Suprapubic skin (tissue), 4 donors: ENCODE results near the gene MDGA2. TPM values are rescaled to one million over a fixed set of nuclear protein-coding genes. Genes with fewer than 3 reads are reported as not detected.

Experiments
- DNase-seq, 2 donors: peaks; one replicate each; pipeline ENCODE4 v3.0.0-alpha.2; 2019; ENCODE audit warnings: low spot score in 2 of 2
- H3K27ac ChIP-seq: fragments of 200-600 bp; sonication (generic); one replicate; pipeline ENCODE4 v1.5.1; 2019
- H3K27me3 ChIP-seq: fragments of 200-600 bp; sonication (generic); one replicate; pipeline ENCODE4 v1.5.1; 2019
- H3K36me3 ChIP-seq: fragments of 200-600 bp; sonication (generic); one replicate; pipeline ENCODE4 v1.5.1; 2019
- H3K4me1 ChIP-seq: fragments of 200-600 bp; sonication (generic); one replicate; pipeline ENCODE4 v1.5.1; 2019
- H3K4me3 ChIP-seq: fragments of 200-600 bp; sonication (generic); one replicate; pipeline ENCODE4 v1.5.1; 2019; ENCODE audit warnings: mild to moderate bottlenecking
- H3K9me3 ChIP-seq: fragments of 200-600 bp; sonication (generic); one replicate; pipeline ENCODE4 v1.5.1; 2019
- CTCF ChIP-seq, 2 donors: fragments of 200-600 bp in 1 of 2; fragments of 450-650 bp in 1 of 2; sonication (generic) in 1 of 2; IDR thresholded peaks; one replicate each; pipeline ENCODE4 v1.5.1; 2016 to 2019; ENCODE audit warnings: antibody characterized with exemption in 2 of 2, mild to moderate bottlenecking in 1 of 2, moderate library complexity in 1 of 2
- EP300 ChIP-seq: sonication (generic); formaldehyde crosslinking; IDR thresholded peaks from one replicate; pipeline ENCODE4 v1.6.1; 2017; ENCODE audit warnings: antibody characterized with exemption
- POLR2A ChIP-seq, 2 donors: fragments of 450-650 bp; IDR thresholded peaks; one replicate each; pipeline ENCODE4 v1.6.1; 2017; ENCODE audit warnings: antibody characterized with exemption in 2 of 2, mild to moderate bottlenecking in 2 of 2, moderate library complexity in 2 of 2
- POLR2AphosphoS5 ChIP-seq, 3 donors: sonication (generic); formaldehyde crosslinking; IDR thresholded peaks; one replicate each; pipeline ENCODE4 v1.6.1; 2017; ENCODE audit warnings: antibody characterized with exemption in 3 of 3
- WGBS: methylation state at CpG from one replicate; pipeline ENCODE4 v1.1.5; 2018; 5-methylcytosine and 5-hydroxymethylcytosine counted together
- total RNA-seq, 4 donors: library from RNA; depleted of rRNA; stranded (reverse); fragments of >200 nt; gene quantifications; one replicate each; pipeline ENCODE4 v1.1.0, GENCODE V29; 2016

Gene MDGA2
- total RNA-seq, 4 donors from 2014 or later: 0.16 to 1.5 (median 0.99) TPM; not detected in 1

- no peak for DNase-seq
- H3K36me3 ChIP-seq: no peaks in the 10 kb centered on the region
- H3K4me1 ChIP-seq: peaks cover 26% of the 10 kb centered on the region
- no peaks in the 10 kb centered on the region for H3K9me3 ChIP-seq
- H3K4me3 ChIP-seq: peak overlapping the region; percentile 46
- WGBS: 2% methylated on average over 43 of the region's 81 CpGs
- TF ChIP-seq CTCF (IDR thresholded peaks at IDR 0.05) (no peak), EP300 (no peak), POLR2AphosphoS5 (IDR thresholded peaks at IDR 0.05) (no peak), POLR2A (IDR thresholded peaks at IDR 0.05) (no peak)
- H3K27me3 ChIP-seq: peaks cover 58% of the 10 kb centered on the region
- no peak overlapping the region for H3K27ac ChIP-seq
Observed at GRCh38 chr14:47674543-47675465, 601 bp downstream of the MDGA2 start.

- 4% methylated on average over 31 of the region's 36 CpGs for WGBS
- Histone ChIP-seq H3K27me3 (peaks cover 57% of the 10 kb centered on the region), H3K36me3 (no peaks in the 10 kb centered on the region), H3K4me3 (peak overlapping the region; percentile 46), H3K9me3 (no peaks in the 10 kb centered on the region), H3K27ac (no peak overlapping the region), H3K4me1 (peaks cover 26% of the 10 kb centered on the region)
- TF ChIP-seq EP300 (no peak), POLR2AphosphoS5 (IDR thresholded peaks at IDR 0.05) (no peak), CTCF (IDR thresholded peaks at IDR 0.05) (no peak), POLR2A (IDR thresholded peaks at IDR 0.05) (no peak)
- no peak for DNase-seq
Observed at GRCh38 chr14:47674148-47674542, 1.3 kb downstream of the MDGA2 start.

- Histone ChIP-seq H3K9me3 (no peaks in the 10 kb centered on the region), H3K4me3 (no peak overlapping the region), H3K4me1 (no peaks in the 10 kb centered on the region), H3K27me3 (no peaks in the 10 kb centered on the region), H3K36me3 (no peaks in the 10 kb centered on the region), H3K27ac (no peak overlapping the region)
- TF ChIP-seq EP300: no peak
- no peak for TF ChIP-seq POLR2A (IDR thresholded peaks at IDR 0.05)
- no peak for TF ChIP-seq POLR2AphosphoS5 (IDR thresholded peaks at IDR 0.05)
- TF ChIP-seq CTCF (IDR thresholded peaks at IDR 0.05): no peak
- DNase-seq: no peak
- WGBS: 88% methylated on average over 21 of the region's 28 CpGs
Observed at GRCh38 chr14:47665337-47666134, 9.9 kb downstream of the MDGA2 start.

GRCh38 chr14:47662466-47662865 is 12.9 kb downstream of the MDGA2 start:
- Histone ChIP-seq H3K9me3 (no peaks in the 10 kb centered on the region), H3K4me1 (no peaks in the 10 kb centered on the region), H3K4me3 (no peak overlapping the region), H3K36me3 (no peaks in the 10 kb centered on the region), H3K27ac (no peak overlapping the region), H3K27me3 (no peaks in the 10 kb centered on the region)
- WGBS: 55% methylated on average over 2 of the region's 2 CpGs
- TF ChIP-seq CTCF (IDR thresholded peaks at IDR 0.05): no peak
- TF ChIP-seq EP300: no peak
- TF ChIP-seq POLR2AphosphoS5 (IDR thresholded peaks at IDR 0.05): no peak
- TF ChIP-seq POLR2A (IDR thresholded peaks at IDR 0.05): no peak
- DNase-seq: no peak

- Histone ChIP-seq H3K4me1 (no peaks in the 10 kb centered on the region), H3K27me3 (no peaks in the 10 kb centered on the region)
- TF ChIP-seq EP300: no peak
- no peak for TF ChIP-seq CTCF (IDR thresholded peaks at IDR 0.05)
- TF ChIP-seq POLR2A (IDR thresholded peaks at IDR 0.05): no peak
- no peak for TF ChIP-seq POLR2AphosphoS5 (IDR thresholded peaks at IDR 0.05)
Observed at GRCh38 chr14:47660158-47660557, 15.2 kb downstream of the MDGA2 start.

More at GRCh38 chr14:47660158-47660557, 15.2 kb downstream of the MDGA2 start:
- no peak for DNase-seq
- no peak overlapping the region for H3K4me3 ChIP-seq
- H3K27ac ChIP-seq: no peak overlapping the region
- no peaks in the 10 kb centered on the region for H3K9me3 ChIP-seq
- no peaks in the 10 kb centered on the region for H3K36me3 ChIP-seq
- 80% methylated on average over 2 of the region's 2 CpGs for WGBS
